HG02981 (cell line): Measurements from ENCODE around the gene HSD17B14.
"Not testable (repeated sequence)": the region's sequence is repeated elsewhere in the genome, so short reads cannot be mapped to it uniquely, and the experiment has no call there.

Source experiments
- ATAC-seq: cut with Tn5 transposase; IDR thresholded peaks from one replicate; pipeline ENCODE4 v1.9.1; 2021; ENCODE audit warnings: mild to moderate bottlenecking, moderate library complexity; ENCODE audit not compliant: unreplicated experiment

The HSD17B14 gene

DNA sequence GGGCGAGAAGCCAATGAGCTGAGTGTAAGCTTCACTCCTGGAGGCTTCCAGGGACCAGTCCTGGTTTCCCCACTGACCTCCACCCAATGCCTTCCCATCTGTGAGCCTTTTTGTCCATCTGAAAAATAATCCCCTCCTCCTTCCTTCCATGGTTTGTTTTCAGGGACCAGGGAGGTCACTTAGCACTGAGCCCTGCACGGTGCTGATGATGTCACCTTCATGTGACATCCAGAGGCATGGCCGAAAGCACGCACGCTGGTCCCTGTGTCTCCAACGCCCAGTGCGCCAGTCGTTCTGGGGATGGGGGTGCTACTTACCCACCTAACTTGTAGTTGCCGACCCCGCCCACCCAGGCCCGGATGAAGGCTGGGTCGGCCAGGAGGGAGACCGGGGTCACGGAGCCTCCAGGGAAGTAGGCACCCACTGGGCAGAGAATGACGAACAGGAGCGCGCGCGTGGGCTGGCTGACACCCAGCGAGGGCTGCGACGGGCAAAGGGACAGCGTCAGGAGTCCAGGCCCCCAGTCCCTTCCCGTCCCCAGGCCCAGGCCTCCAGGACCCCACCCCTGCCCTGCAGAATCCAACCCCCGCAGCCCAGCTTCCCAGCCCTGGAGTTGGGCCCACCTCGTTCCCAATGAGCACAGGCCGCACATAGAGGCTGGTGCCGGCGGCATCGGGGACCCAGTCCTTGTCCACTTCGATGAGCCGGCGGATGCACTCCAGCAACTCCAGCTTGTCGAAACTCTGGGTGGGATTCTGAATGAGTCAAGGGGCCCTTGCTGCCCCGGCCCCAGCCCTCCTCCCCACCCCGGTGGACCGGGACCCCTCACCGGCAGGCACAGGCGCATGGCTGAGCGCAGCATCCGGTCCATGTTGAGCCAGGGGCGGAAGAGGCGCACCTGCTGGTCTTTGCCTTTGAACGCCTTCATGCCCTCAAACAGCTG, 36.7 kb downstream of the HSD17B14 start:
- no peak for ATAC-seq

DNA sequence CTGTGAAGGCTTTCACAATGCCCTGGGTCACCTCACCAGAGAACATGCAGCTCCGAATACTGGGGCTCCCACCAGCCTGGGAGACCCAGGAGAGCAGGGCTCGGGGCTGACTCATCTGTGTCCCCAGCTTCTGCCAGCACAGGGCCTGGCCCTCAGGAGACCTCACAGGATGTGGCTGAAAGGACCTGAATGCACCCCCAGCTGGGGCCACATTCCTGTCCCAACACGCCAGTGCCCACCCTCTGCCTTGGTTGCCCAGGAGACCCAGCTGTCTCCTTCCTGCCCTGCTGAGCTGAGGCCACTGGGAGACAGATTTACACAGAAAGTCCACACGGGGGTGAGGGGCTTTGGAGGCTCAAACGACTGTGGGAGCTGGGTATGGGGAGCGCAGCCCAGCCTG, 37.4 kb downstream of the HSD17B14 start:
- ATAC-seq = no peak

DNA sequence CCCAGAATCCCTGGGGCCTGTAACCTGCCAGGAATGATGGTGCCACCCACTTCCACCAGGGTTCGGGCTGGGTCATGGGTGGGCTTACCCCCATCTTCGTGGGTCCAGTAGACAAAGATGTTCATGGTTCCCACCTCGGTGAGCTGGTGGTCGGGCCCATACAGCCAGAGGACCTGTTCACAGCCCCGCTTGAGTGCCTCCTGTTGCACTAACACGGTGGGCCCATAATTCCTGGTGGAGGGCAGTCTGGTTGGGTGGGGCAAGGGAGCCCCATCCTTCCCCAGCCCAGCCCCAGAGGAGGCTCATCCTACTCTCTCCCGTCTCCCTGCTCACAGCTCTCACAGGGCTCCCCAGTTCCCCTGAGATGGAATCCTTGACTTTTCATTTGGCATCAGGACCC, 39.2 kb downstream of the HSD17B14 start:
- ATAC-seq = no peak

DNA sequence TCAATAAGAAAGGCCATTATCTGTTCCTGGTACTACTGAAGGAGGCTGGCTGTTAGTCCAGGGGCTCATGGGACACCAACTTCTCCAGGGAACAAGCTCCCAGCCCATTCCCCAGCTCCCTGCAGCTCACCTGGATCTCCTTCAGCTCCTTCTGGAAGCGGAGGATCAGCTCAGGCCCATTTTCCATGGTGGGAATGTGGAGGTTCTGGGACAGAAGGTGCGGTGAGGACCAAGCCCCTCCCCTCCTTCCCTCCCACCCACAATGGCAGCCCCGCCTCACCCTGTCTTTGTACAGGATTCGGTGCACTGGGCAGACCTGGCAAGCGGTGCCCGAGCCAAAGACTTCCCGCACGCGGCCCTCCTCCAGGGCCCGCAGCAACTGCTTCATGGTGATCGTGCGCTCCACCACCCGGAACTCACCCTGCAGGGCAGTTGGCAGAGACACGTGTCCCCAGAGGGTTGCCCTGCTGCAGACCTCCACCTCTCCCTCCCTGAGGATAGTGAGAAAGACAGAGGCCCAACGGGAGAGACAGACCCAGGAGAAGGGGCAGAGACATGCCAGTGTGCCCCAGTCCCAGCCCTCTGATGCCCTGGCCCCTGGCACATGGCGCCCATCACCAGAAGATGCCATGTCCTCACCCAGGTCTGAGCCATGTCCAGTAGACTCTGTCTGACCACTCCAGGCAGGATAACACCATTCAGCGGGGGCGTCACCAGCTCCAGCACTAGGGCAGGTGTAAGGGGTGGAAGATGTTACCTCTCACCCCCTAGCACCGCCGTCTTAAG, 39.8 kb downstream of the HSD17B14 start:
- ATAC-seq = no peak

DNA sequence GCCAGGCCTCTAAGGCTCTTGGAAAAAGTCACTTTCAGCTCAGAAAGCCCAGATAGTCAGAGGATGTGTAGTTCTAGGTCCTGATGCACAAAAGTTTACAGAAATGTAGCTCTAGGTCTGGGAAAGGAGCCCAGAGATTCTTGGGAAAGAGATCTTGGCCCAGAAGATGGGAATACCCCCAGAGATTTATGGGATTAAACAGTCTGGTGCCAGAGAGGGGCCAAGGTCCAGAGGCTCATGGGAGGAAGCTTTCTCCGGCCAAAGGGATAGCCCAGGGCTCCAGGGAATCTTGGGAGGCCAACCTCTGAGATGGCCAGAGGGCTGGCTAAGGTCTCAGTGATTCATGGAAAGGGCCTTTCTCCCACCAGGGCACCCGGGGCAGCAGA, 40.6 kb downstream of the HSD17B14 start:
- ATAC-seq = no peak

DNA sequence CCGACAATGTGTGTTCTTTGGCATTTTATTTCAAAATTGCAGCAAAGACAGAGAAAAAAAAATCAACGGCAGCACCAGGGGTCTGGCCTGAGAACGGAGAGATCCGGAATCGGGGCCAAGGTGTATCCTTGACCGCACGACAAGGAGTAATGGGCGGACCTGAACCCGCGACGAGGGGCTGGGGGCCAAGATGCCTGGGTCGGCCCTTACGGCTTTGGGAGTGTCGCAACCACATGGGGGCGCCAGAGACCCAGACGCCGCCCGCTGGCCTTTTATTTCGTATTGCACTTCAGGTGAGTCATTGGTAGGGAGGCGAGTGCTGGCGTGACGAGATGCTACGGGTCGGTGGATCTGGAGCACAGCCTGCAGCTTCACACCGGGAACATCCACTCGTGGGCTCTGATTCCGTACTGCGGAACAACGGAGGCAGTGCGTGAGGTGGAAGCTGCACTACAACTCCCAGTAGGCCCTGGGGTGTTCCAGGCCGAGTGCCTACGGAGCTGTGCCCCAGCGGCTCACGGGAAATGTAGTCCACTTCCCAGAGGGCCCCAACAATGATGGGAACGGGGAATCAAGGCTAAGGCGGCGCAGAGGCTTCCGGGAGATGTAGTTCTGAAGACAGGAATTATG, 41.1 kb downstream of the HSD17B14 start:
- ATAC-seq = peak; percentile 84

DNA sequence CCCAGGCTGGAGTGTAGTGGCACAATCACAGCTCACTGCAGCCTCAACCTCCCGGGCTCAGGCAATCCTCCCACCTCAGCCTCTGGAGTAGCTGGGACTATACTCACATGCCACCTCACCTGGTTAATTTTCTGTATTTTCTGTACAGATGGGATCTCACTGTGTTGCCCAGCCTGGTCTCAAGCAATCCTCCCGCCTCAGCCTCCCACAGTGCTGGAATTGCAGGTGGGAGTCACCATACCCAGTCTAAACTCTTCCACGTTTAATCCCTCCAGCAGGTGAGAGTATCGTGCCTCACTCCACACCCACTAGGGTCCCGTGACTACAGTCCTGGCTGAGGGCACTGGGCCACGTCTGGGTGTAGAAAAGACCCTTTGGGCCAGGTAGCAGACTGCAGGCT, 42.0 kb downstream of the HSD17B14 start:
- no peak for ATAC-seq

DNA sequence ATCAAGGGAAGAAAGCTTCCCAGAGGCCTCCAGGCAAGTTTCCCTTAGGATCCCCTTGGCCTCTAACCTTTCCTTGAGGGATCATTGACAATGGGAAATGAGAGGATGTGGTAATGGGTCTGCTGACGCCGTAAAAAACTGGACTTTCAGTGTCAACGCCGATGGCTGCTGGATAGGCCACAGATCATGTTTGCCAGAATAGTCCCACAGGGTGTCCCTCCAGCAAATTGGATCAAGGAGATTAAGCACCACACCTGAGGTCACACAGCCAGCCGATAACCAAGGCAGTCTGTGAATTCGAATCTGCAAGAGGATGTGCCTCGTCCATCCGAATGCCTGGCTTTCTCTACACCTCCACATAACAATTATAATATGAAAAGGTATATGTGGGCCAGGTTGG, 43.0 kb downstream of the HSD17B14 start:
- ATAC-seq = no peak

DNA sequence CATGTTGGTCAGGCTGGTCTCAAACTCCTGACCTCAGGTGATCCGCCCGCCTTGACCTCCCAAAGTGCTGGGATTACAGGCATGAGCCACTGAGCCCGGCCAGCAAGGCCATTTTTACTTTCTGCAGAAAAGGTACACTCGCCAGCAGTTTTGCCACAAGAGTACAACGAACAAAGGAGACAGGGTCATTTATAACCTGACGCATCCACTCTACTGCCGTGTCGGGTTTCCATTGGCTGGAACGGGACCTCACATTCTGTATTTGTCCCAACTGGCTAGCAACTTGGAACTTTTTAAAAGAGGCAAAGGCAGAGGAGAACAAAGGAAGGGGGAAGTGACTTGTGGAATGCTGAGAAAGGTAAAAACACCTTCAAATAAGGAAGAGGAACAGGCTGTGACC, 49.0 kb downstream of the HSD17B14 start:
- ATAC-seq = not testable (repeated sequence)

DNA sequence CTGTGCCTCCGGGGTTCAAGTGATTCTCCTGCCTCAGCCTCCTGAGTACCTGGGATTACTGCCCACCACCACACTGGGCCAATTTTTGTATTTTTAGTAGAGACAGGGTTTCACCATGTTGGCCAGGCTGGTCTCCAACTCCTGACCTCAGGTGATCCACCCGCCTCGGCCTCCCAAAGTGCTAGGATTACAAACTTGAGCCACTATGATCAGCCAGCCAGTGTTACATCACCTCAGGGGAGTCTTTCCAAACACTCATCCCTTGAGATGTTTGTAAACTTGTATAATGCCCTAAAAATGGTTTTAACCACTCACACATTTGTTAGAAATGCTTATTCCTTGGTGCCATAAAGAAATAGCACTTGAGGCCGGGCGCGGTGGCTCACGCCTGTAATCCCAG, 49.9 kb downstream of the HSD17B14 start:
- ATAC-seq = not testable (repeated sequence)

DNA sequence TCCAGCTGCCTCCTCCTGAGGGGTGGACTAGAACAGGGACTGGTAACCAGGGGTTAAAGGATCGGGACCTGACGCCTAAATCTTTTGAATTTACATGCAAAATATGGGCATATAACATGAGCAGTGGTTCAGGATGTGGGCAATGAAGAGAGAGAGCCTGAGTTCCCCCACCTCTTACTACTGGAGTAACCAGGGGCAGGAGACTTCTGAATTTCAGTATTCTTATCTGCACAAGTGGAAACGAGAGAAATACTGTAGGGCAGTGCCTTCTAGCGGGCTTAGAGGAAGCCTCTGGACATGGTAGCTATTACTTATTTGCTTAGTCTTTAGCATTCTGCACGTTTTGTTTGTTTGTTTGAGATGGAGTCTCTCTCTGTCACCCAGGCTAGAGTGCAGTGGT, 51.8 kb downstream of the HSD17B14 start:
- no peak for ATAC-seq

DNA sequence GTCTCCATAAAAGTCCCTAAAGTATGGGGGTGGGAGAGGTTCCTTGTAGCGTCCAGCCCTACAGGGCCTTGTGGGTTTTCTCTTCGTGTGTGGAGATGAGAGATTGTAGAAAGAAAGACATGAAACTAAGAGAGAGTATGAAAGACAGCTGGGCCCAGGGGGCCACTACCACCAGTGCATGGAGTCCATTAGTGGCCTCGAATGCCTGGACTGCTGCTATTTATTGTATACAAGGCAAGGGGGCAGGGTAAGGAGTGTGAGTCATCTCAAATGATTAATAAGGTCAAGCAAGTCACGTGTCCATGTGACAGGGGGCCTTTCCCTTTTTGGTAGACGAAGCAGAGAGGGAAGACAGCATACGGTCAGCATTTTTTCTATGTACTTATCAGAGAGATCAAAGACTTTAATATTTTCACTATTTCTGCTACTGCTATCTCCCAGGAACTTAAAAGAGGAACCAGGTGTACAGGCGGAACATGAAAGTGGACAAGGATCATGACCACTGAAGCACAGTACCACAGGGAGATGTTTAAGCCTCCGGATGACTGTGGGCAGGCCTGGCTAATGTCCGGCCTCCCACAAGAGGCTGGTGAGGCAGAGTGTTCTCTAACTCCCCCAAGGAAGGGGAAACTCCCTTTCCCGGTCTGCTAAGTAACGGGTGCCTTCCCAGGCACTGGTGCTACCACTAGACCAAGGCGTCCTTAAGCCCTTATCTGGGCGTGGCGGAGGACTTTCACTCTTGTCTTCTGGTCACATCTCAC, 55.5 kb downstream of the HSD17B14 start:
- ATAC-seq = no peak

DNA sequence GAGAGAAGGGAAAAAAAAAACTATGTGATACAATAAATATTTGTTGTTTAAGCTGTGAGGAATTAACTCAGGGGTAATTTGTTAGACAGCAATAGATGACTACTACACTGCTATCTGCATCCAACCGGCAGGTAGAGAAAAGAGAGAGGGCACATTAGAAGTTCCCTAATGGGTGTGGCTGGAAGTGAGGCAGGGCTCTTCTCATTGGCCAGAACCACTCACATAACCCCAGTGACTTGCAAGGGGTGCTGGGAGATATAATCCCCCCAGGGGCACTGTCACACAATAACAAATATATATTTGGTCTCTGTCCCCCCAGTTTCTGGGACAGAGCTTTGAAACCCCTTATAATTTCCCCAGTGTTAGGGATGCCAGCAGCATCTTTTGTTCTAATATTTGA, 56.7 kb downstream of the HSD17B14 start:
- no peak for ATAC-seq

DNA sequence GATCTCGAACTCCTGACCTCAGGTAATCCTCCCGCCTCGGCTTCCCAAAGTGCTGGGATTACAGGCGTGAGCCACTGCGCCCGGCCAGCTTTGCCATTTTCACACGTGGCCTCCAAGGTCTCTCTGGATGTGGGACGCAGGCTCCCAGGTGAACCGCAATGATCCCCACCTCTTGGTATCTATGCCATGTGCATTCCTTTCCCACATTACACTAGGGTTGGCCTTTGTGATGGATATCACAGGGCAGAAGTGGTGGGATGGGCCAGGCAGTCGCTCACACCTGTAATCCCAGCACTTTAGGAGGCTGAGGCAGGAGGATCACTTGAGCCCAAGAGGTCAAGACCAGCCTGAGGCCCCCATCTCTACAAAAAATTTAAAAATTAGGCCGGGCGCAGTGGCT, 58.6 kb downstream of the HSD17B14 start:
- no peak for ATAC-seq

DNA sequence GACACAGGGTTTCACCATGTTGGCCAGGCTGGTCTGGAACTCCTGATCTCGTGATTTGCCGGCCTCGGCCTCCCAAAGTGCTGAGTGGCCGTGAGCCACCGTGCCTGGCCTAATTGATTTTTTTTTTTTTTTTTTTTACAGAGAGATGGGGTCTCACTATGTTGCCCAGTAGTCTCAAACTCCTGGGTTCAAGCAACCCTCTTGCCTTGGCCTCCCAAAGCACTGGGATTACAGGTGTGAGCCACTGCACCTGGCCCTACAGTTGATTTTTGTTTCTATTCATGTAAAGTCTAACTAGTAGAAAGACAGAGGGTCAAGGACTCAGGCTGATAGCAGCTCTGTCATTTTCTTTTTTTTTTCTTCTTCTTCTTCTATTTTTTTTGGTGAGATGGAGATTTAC, 59.2 kb downstream of the HSD17B14 start:
- no peak for ATAC-seq

DNA sequence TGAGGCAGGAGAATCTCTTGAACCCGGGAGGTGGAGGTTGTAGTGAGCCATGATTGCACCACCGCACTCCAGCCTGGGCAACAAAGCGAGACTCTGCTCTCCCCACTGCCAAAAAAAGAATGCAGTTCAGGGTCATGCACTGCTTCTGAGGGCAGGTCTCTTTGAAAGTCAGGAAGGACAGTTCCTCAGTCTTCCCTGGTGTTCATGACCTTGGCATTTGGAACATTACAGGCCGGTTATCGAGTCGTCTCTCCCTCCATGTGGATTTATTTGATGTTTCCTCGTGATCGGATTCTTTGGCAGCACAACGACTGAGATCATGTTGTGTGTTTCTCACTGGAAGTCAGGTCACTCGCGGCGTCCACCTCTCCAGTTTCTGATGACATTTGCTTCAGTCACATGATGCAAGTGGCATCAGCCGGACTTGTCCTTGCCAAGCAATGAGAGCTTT, 63.8 kb downstream of the HSD17B14 start:
- no peak for ATAC-seq

DNA sequence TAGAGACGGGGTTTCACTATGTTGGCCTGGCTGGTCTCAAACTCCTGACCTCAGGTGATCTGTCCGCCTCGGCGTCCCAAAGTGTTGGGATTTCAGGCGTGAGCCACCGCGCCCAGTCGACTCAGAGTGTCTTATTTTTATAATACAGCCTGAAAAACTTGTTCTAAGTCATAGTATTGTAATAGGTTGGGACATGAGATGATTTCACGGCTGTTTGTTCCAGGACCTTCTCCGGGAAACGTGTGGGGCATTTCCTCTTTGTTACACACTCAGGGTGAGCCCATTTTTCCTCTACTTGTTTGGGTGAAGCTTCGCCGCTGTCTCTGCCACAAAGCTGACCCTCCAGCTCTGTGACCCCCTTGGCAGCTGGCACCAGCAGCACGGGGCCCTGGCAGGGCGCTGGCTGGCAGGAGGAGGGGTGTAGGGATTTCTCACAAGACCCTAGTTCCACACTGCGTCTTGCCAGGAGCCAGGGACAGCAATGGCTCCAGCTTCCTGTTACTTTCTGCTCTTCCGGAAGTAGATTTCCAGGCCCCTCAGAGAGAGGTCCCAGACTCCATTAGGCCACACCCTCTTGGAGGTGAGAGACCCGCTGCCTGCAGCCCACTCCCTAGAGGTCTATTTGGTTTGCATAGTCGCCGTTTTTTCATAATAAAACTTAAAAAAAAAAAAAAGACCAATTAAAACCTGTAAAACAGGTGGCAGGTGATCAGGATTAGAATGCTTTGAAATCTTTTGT, 65.4 kb downstream of the HSD17B14 start:
- ATAC-seq = no peak

DNA sequence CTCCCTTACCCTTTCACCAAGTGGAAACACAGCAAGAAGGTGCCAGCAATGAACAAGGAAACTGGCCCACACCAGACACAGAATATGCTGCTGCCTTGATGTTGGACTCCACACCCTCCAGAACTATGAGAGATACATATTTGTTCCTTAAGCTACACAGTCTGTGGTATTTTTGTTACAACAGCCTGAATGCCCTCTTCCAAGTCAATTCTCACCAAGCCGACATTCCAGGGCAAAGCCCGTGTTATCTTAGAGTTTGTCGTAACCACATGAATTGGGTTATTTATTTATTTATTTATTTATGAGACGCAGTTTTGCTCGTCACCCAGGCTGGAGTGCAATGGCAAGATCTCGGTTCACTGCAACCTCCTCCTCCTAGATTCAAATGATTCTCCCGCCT, 66.0 kb downstream of the HSD17B14 start:
- ATAC-seq = no peak

DNA sequence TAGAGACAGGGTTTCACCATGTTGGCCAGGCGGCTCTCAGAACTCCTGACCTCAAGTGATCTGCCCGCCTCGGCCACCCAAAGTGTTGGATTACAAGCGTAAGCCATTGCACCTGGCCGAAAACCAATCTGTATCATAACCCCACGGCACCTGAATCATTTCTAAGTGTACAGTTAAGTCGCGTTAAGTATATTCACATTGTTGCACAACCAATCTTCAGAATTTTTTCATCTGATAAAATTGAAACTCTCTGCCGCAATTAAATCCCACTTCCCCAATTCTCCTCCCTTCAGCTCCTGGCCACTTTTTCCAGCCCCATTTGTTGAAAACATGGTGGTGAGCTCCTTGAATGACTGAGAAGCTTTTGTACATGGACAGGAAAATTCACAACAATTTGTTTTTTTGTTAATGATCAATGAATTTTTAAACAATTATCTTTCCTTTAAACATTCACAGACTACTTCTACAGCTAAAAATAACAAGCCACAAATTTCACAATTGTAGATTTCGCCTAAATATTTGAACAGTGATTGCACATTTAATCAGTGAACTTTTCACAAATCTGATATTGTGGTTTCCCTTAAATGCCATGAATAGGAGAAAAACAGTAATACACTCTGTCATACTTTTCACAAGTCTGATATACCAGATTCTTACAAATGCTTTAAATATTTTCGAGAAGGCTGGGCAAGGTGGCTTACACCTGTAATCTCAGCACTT, 67.1 kb downstream of the HSD17B14 start:
- no peak for ATAC-seq
